Superior temporal gyrus (tissue), 1 donor: ENCODE data around the gene GAMT.

Experiments
- DNase-seq: peaks from one replicate; pipeline ENCODE4 v3.0.0-alpha.2; 2016; ENCODE audit errors: extremely low spot score

GAMT gene

GRCh38 chr19:1385816-1386215, 15.5 kb downstream of the GAMT start:
- DNase-seq = no peak

DNA sequence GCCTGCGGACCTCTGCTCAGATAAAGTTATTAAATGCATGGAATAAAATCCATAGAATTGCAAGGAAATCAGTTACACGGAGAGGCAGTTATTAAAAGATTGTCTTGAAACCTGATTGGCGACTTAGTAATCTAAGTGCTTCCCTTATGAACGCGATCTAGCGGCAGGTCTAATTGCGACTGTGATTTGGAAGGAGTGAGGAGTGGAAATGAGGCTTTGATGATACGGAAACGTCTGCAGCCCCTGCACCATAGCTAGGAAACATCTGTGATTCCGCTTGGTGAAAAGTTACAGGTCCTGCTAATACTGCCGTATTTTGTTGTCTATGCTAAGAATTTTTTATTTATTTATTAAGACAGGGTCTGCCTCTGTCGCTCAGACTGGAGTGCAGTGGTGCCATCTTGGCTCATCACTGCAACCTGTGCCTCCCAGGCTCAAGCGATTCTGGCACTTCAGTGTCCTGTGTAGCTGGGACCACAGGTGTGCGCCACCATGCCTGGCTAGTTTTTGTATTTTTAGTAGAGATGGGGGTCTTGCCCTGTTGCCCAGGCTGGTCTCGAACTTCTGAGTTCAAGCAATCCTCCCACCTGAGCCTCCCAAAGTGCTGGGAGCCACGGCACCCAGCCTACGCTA, 16.7 kb downstream of the GAMT start:
- DNase-seq = no peak

DNA sequence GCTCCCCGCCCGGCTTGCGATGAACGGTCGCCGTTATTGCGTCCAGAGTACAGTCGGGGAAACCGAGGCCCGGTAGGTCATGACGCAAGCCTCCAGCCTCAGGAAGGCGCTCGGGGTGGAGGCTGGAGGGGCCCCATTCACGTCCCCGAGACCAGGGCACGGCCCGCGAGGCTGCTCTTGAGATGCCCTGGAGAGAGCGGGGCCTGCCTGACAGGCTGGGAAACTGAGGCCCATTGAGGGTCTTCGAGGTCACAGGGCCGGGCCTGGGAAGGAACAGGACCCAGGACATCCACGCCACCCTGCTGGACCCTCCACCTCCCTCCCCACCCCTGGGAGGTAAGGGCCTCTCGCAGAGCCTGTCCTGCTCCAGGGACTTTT, 17.3 kb downstream of the GAMT start:
- DNase-seq = no peak

DNA sequence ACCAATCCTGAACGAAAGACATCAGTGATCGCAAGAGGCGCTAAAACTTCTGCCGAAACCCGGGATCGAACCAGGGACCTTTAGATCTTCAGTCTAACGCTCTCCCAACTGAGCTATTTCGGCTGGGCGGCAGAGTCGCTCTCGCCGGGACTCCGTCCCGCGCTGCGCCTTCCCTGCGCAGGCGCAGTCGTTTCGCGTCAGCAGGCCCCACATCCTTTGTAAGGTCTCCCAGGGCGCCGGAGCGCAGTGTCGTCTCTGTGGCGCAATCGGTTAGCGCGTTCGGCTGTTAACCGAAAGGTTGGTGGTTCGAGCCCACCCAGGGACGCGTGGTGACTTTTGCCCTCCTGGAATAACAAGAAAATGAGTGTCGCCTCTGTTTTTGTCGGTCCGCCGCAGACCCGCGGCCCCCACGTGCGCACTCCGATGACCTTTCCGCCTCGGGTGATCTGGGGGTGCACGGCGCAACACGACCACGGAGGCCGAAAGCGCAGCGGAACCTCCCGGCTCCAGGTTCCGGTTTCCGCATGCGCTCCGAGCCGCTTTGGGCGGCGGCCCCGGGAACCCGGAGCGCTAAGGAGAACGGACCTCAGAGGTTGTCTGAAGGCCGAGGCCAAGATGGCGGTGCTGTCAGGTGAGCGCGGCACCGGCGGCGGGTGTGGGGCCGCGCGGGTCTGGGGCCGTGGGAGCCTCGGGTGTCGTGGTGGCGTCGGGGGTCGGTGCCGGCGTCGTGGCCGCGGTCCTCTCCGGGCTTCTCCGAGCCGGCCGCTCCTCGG, 17.8 kb downstream of the GAMT start, which contains the start of gene NDUFS7:
TSS of gene NDUFS7 (plus strand) at position 596 of the 773 bp plus-strand sequence. CDS start at position 616, 20 bp downstream.
- peak; percentile 98 for DNase-seq

GRCh38 chr19:1383017-1383311, 18.4 kb downstream of the GAMT start:
- DNase-seq = no peak

- DNase-seq = no peak
These were observed 19.1 kb downstream of the GAMT start for GRCh38 chr19:1382250-1382649.

GRCh38 chr19:1379961-1380489, 21.3 kb downstream of the GAMT start:
- DNase-seq = no peak

DNA sequence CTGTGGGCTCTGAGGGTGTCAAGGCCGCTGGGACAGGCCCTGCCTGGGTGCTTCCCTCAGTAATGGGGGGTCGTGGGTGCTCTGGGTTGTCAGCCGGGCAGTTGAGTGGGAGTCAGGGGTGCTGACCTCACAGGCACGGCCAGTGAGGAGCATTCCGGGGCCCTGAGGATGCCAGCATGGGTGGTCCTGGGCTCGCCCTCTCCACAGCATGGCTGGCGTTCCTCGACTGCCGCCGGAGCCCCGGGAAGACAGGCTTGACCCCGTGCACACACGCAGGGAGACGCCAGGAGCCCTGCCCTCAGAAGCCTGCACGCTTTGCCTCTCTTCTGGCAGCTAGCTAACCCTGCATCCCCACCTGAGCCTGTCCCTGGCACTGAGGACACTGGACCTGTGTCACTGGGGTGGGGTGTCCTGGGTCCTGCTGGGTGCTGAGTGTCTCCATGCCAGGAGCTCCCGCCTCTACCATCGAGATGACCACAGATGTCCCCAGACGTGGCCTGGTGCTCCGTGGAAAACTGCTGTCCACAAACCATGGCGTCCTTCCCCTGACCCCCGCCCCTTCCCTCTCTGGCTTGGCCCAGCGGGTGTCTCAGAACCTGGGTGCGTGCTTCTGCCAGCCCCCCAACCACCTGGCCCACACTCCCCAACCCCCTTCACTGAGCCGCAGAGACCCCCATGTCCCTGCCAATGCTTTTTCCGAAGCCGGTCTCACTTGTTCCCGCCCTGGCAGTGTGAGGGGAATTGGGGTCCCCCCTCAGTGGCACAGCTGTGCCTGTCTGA, 22.0 kb downstream of the GAMT start:
- DNase-seq = no peak

- no peak for DNase-seq
These were observed 23.2 kb downstream of the GAMT start for GRCh38 chr19:1377965-1378785.

DNA sequence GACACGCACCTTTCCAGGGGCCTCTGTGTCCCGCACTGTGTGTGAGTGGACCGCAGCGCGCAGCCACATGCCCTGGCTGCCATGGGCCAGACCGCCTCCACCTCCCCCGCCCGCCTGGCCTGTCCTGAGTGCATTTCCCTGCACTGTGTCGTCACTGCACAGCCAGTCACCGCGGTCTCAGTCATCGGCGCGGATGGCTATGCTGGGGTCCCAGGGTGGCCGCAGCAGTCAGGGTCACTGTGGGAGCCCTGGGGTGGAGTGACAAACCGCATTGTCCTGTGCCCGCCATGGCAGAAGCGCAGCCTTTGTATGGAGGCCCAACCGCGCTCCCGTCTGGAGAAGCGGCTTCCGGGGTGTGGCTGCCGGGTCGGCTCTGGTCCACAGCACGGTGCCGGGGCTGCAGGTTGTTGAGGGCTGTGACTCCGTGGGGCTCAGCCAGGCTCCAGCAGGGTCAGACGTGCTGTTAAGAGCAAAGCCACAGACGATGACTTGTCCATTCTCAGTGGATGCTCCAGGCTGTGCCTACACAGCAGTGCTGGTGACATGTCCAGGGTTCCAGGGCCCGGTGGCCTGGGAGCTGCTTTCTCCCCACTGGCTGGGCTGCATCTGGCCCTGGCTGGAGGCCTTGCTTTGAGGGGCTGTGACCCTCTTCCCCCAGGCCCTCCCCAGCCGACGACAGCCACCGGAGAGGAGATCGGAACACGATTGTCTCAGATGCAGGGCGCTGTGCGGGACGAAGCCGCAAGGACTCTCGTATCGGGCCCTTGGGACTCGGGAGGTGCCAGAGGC, 24.0 kb downstream of the GAMT start:
- no peak for DNase-seq

GRCh38 chr19:1376415-1376805, 24.9 kb downstream of the GAMT start:
- DNase-seq = no peak

DNA sequence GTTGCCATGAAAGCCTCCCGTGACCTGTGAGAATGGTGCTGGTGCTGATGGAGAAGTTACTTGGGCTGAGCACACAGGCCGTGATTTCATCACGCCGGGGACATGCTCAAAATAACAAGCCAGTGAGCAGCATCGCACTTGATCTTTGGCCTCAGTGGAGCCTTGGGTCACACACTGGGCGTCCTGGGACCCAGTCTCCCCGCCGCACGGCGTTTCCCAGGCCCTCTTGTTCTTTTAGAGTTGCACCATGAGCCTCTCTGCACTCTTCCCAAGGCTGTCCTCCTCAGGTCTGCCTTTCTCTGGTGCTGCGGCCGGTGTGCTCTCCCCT, 27.1 kb downstream of the GAMT start:
- no peak for DNase-seq

GRCh38 chr19:1373534-1374249, 27.6 kb downstream of the GAMT start:
- DNase-seq = peak; percentile 39

GRCh38 chr19:1373042-1373533, 28.3 kb downstream of the GAMT start:
- DNase-seq = no peak

DNA sequence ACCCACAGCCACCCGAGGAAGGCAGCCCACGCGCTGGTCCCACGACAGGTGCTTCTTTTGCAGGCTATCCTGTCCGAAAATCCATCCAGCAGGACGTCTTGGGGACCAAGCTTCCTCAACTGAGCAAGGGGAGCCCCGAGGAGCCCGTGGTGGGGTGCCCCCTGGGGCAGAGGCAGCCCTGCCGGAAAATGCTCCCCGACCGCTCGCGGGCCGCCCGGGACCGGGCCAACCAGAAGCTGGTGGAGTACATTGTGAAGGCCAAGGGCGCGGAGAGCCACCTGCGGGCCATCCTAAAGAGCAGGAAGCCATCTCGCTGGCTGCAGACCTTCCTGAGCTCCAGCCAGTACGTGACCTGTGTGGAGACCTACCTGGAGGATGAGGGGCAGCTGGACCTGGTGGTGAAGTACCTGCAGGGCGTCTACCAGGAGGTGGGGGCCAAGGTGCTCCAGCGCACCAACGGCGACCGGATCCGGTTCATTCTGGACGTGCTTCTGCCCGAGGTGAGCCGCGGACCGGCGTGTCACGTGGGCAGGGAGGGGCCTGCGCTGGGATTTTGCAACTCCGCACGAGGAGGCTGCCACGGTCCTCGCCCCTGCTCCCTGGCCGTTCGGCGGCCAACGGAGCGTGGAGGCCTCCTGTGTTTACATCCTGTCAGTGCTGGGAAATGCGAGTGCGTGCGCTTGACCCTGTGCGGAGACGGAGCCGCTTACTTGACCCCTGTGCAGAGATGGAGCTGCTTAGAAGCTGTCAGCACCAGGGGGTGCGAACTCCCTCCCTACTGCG, 30.6 kb downstream of the GAMT start:
- DNase-seq = no peak

DNA sequence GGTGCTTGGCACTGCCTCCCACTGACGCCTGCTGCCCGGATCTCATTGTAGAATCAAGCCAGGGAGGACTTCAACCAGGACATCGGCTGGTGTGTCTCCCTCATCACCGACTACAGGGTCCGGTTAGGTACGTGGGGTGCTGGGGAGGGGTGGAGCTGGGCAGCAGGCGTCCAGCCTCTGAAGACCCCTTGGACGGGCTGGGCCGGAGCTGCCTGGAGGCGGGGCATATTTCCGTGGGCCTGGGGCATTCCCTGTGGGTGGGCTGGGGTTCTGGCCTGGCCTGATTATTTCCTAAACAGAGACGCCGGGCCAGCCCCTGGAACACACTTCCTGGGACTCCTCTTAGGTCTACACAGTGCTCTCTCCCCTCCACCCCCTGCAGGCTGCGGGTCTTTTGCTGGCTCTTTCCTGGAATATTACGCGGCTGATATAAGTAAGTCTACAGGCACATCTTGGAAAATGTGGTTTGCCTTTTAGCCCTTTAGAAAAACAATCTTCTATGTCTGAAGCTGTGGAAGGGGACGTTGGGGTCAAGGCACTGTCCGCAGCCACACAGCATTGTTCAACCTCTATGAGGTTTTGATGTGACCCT, 32.0 kb downstream of the GAMT start:
- DNase-seq = no peak

GRCh38 chr19:1366899-1367870, 34.2 kb downstream of the GAMT start:
- no peak for DNase-seq

- DNase-seq = no peak
These were observed 35.0 kb downstream of the GAMT start for GRCh38 chr19:1366296-1366695.
